ENCODE data around the gene YAF2.
"Not testable (repeated sequence)": the region's sequence is repeated elsewhere in the genome, so short reads cannot be mapped to it uniquely, and the experiment has no call there.

YAF2 gene

GRCh38 chr12:42192686-42193085 lies 45.4 kb downstream of the YAF2 start:
- no peak for DNase-seq

- DNase-seq: no peak
Measured at GRCh38 chr12:42192258-42192657, 45.8 kb downstream of the YAF2 start.

GRCh38 chr12:42190376-42190775 lies 47.7 kb downstream of the YAF2 start:
- no peak for DNase-seq

GRCh38 chr12:42188275-42188674 lies 49.8 kb downstream of the YAF2 start:
- not testable (repeated sequence) for DNase-seq

- no peak for DNase-seq
Measured at GRCh38 chr12:42187799-42188198, 50.2 kb downstream of the YAF2 start.

- DNase-seq: no peak
Measured at GRCh38 chr12:42186793-42187192, 51.3 kb downstream of the YAF2 start.

- DNase-seq: no peak
Measured at GRCh38 chr12:42182394-42182793, 55.7 kb downstream of the YAF2 start.

- no peak for DNase-seq
Measured at GRCh38 chr12:42180990-42181596, 57.0 kb downstream of the YAF2 start.

GRCh38 chr12:42178101-42178500 lies 59.9 kb downstream of the YAF2 start:
- no peak for DNase-seq

GRCh38 chr12:42174978-42175377 lies 63.1 kb downstream of the YAF2 start:
- DNase-seq: no peak

GRCh38 chr12:42173961-42174521 lies 64.0 kb downstream of the YAF2 start:
- DNase-seq: no peak

- no peak for DNase-seq
Measured at GRCh38 chr12:42172441-42173210, 65.4 kb downstream of the YAF2 start.

- DNase-seq: no peak
Measured at GRCh38 chr12:42167711-42168110, 70.3 kb downstream of the YAF2 start.

GRCh38 chr12:42166501-42166900 lies 71.5 kb downstream of the YAF2 start:
- DNase-seq: no peak

GRCh38 chr12:42163913-42164312 lies 74.1 kb downstream of the YAF2 start:
- DNase-seq: no peak

GRCh38 chr12:42162965-42163364 lies 75.1 kb downstream of the YAF2 start:
- DNase-seq: no peak

- DNase-seq: no peak
Measured at GRCh38 chr12:42162193-42162592, 75.9 kb downstream of the YAF2 start.

- no peak for DNase-seq
Measured at GRCh38 chr12:42161529-42161928, 76.5 kb downstream of the YAF2 start.

GRCh38 chr12:42156232-42156631 lies 81.8 kb downstream of the YAF2 start:
- DNase-seq: no peak

- no peak for DNase-seq
Measured at GRCh38 chr12:42145552-42146215, 92.4 kb downstream of the YAF2 start.

GRCh38 chr12:42145197-42145549 lies 92.9 kb downstream of the YAF2 start:
- DNase-seq: no peak

- DNase-seq: peak; percentile 79
Measured at GRCh38 chr12:42144408-42145196, 93.4 kb downstream of the YAF2 start, which contains the start of gene GXYLT1. Gene GXYLT1 (minus strand): TSS chr12:42144874. CDS start chr12:42144646, 228 bp downstream.

- DNase-seq: no peak
Measured at GRCh38 chr12:42144158-42144407, 94.0 kb downstream of the YAF2 start.
